Fibroblast of skin of right biceps (primary cell): ENCODE results near the gene TBXAS1.
"Not testable (repeated sequence)": the region's sequence is repeated elsewhere in the genome, so short reads cannot be mapped to it uniquely, and the experiment has no call there.

Experiments used
- DNase-seq: peaks from one replicate; pipeline ENCODE4 v3.0.0-alpha.2; 2013

TBXAS1 gene

GRCh38 chr7:139827042-139827441 lies 2.0 kb upstream of the TBXAS1 start:
- DNase-seq: no peak

- no peak for DNase-seq
Measured at GRCh38 chr7:139828446-139828845, 618 bp upstream of the TBXAS1 start.

- no peak for DNase-seq
Measured at GRCh38 chr7:139829775-139830117, 682 bp downstream of the TBXAS1 start.

GRCh38 chr7:139830292-139830691 lies 1.2 kb downstream of the TBXAS1 start:
- DNase-seq: no peak

GRCh38 chr7:139830782-139831501 lies 1.9 kb downstream of the TBXAS1 start:
- DNase-seq: no peak

- DNase-seq: not testable (repeated sequence)
Measured at GRCh38 chr7:139835848-139836247, 6.8 kb downstream of the TBXAS1 start.

- not testable (repeated sequence) for DNase-seq
Measured at GRCh38 chr7:139837291-139837690, 8.2 kb downstream of the TBXAS1 start.

- no peak for DNase-seq
Measured at GRCh38 chr7:139838276-139838675, 9.2 kb downstream of the TBXAS1 start.

GRCh38 chr7:139838876-139839275 lies 9.8 kb downstream of the TBXAS1 start:
- DNase-seq: no peak

- no peak for DNase-seq
Measured at GRCh38 chr7:139840776-139841175, 11.7 kb downstream of the TBXAS1 start.

- no peak for DNase-seq
Measured at GRCh38 chr7:139842401-139843210, 13.5 kb downstream of the TBXAS1 start.

GRCh38 chr7:139843211-139843537 lies 14.1 kb downstream of the TBXAS1 start:
- not testable (repeated sequence) for DNase-seq

- no peak for DNase-seq
Measured at GRCh38 chr7:139844779-139845442, 15.8 kb downstream of the TBXAS1 start.

- no peak for DNase-seq
Measured at GRCh38 chr7:139845443-139845805, 16.4 kb downstream of the TBXAS1 start.

- DNase-seq: no peak
Measured at GRCh38 chr7:139846297-139846696, 17.2 kb downstream of the TBXAS1 start.

GRCh38 chr7:139848274-139848673 lies 19.2 kb downstream of the TBXAS1 start:
- no peak for DNase-seq

- DNase-seq: no peak
Measured at GRCh38 chr7:139850906-139851305, 21.8 kb downstream of the TBXAS1 start.

GRCh38 chr7:139851770-139852481 lies 22.9 kb downstream of the TBXAS1 start:
- DNase-seq: no peak

GRCh38 chr7:139852482-139852845 lies 23.4 kb downstream of the TBXAS1 start:
- no peak for DNase-seq

- DNase-seq: no peak
Measured at GRCh38 chr7:139853506-139854123, 24.6 kb downstream of the TBXAS1 start.

GRCh38 chr7:139854124-139854511 lies 25.1 kb downstream of the TBXAS1 start:
- peak; percentile 48 for DNase-seq

GRCh38 chr7:139854803-139855497 lies 25.9 kb downstream of the TBXAS1 start:
- DNase-seq: no peak
